ENCODE data around the gene KRT23.

Gene KRT23

DNA sequence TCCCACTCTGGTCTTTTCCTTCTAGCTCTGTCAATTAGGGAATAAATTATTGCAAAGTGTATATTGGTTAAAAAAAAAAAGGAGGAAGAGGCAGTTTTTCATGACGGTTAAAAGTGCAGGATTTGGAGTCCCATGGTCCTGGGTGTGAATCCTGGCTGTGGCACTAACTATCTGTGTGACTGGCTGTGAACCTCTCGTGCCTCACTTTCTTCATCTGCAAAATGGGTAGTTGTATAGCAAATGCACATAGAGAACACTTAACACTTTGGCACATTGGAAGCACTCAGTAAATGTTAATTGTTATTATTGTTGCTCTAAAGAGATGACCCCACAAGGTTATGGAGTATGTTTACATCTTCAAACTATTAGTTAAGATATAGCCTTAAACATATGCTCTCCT lies 10.5 kb upstream of the KRT23 start:
- H2AFZ ChIP-seq: no peak overlapping the region
- no peak overlapping the region for H3K27ac ChIP-seq
- no peaks in the 10 kb centered on the region for H3K9me3 ChIP-seq (ENCODE audit: control insufficient read depth, low read length)

DNA sequence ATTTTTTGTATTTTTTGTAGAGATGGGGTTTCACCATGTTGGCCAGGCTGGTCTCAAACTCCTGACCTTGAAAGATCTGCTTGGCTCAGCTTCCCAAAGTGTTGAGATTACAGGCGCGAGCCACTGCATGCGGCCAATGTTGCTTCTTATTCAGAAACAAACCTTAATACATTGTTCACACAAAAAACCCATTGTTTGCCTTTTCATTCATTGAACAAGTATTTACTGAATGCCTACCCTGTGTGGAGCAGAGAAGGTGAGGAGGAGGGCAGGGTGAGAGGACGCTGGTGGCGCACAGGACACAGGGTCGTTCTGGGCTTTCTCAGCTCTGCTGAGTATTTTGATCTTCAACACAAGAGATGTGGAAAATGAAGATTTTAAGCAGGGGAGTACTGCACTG lies 8.0 kb upstream of the KRT23 start:
- Histone ChIP-seq H3K9me3 (ENCODE audit: control insufficient read depth, low read length) (no peaks in the 10 kb centered on the region), H3K36me3 (ENCODE audit: control insufficient read depth, insufficient read depth, low read length) (no peaks in the 10 kb centered on the region), H2AFZ (no peak overlapping the region), H3K79me2 (no peaks in the 10 kb centered on the region), H3K27ac (no peak overlapping the region), H3K4me3 (ENCODE audit: low read depth, low read length) (no peak overlapping the region), H3K4me2 (ENCODE audit: low read length) (no peak overlapping the region), H3K9ac (no peak overlapping the region), H3K4me1 (no peaks in the 10 kb centered on the region), H3K27me3 (ENCODE audit: control insufficient read depth, insufficient read depth, low read length) (no peaks in the 10 kb centered on the region)
- TF ChIP-seq, protein P1, sequence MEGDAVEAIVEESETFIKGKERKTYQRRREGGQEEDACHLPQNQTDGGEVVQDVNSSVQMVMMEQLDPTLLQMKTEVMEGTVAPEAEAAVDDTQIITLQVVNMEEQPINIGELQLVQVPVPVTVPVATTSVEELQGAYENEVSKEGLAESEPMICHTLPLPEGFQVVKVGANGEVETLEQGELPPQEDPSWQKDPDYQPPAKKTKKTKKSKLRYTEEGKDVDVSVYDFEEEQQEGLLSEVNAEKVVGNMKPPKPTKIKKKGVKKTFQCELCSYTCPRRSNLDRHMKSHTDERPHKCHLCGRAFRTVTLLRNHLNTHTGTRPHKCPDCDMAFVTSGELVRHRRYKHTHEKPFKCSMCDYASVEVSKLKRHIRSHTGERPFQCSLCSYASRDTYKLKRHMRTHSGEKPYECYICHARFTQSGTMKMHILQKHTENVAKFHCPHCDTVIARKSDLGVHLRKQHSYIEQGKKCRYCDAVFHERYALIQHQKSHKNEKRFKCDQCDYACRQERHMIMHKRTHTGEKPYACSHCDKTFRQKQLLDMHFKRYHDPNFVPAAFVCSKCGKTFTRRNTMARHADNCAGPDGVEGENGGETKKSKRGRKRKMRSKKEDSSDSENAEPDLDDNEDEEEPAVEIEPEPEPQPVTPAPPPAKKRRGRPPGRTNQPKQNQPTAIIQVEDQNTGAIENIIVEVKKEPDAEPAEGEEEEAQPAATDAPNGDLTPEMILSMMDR (IDR thresholded peaks at IDR 0.05): no peak

More for the DNA sequence above, 10.5 kb upstream of the KRT23 start:
- TF ChIP-seq, protein P1 (IDR thresholded peaks at IDR 0.05): no peak
- Histone ChIP-seq H3K4me2 (ENCODE audit: low read length) (no peak overlapping the region), H3K4me1 (no peaks in the 10 kb centered on the region), H3K36me3 (ENCODE audit: control insufficient read depth, insufficient read depth, low read length) (no peaks in the 10 kb centered on the region), H3K4me3 (ENCODE audit: low read depth, low read length) (no peak overlapping the region), H3K9ac (no peak overlapping the region), H3K79me2 (no peaks in the 10 kb centered on the region), H3K27me3 (ENCODE audit: control insufficient read depth, insufficient read depth, low read length) (no peaks in the 10 kb centered on the region)

DNA sequence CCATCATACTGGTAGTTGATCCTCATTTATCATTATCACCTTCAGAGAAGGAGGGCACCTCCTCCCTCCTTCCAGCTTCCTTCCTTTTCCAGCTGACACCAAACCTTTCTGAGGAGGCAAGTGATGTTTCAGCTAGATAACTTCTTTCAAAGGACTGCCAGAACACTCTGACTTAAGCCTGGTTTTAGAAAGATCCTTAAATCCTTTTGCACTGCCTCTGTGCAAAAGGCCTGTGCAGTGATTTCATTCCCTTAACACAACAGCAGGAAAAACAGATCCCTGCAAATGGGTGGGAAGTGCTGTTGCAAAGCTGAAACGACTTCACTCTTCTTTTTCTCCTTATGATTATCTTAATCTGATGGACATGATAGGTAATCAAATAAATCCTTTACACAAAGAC lies 7.1 kb upstream of the KRT23 start:
- no peak overlapping the region for H3K9ac ChIP-seq
- no peak overlapping the region for H2AFZ ChIP-seq
- no peaks in the 10 kb centered on the region for H3K4me1 ChIP-seq
- H3K79me2 ChIP-seq: no peaks in the 10 kb centered on the region
- H3K27ac ChIP-seq: no peak overlapping the region
- no peak overlapping the region for H3K4me3 ChIP-seq (ENCODE audit: low read depth, low read length)
- H3K36me3 ChIP-seq (ENCODE audit: control insufficient read depth, insufficient read depth, low read length): no peaks in the 10 kb centered on the region
- no peak overlapping the region for H3K4me2 ChIP-seq (ENCODE audit: low read length)
- TF ChIP-seq, protein P1 (IDR thresholded peaks at IDR 0.05): no peak
- H3K9me3 ChIP-seq (ENCODE audit: control insufficient read depth, low read length): no peaks in the 10 kb centered on the region
- H3K27me3 ChIP-seq (ENCODE audit: control insufficient read depth, insufficient read depth, low read length): no peaks in the 10 kb centered on the region

DNA sequence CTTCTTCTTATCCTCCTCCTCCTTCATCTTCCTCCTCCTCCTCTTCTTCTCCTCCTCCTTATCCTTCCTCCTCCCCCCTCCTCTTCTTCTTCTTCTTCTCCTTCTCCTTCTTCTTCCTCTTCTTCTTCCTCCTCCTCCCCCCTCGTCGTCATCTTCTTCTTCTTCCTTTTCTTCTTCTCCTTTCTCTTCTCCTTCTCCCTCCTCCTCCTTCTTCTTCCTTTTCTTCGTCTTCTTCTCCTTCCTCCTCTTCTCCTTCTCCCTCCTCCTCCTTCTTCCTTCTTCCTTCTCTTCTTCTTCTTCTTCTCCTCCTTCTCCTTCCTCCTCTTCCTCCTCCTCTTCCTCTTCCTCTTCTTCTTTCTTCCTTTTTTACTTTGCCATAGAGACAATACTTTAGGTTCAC lies 5.1 kb upstream of the KRT23 start:
- TF ChIP-seq, protein P1 (IDR thresholded peaks at IDR 0.05): no peak
- Histone ChIP-seq H3K9ac (no peak overlapping the region), H3K27me3 (ENCODE audit: control insufficient read depth, insufficient read depth, low read length) (no peaks in the 10 kb centered on the region), H3K4me1 (no peaks in the 10 kb centered on the region), H2AFZ (no peak overlapping the region), H3K27ac (no peak overlapping the region), H3K79me2 (no peaks in the 10 kb centered on the region), H3K36me3 (ENCODE audit: control insufficient read depth, insufficient read depth, low read length) (no peaks in the 10 kb centered on the region), H3K4me2 (ENCODE audit: low read length) (no peak overlapping the region), H3K9me3 (ENCODE audit: control insufficient read depth, low read length) (no peaks in the 10 kb centered on the region), H3K4me3 (ENCODE audit: low read depth, low read length) (no peak overlapping the region)

DNA sequence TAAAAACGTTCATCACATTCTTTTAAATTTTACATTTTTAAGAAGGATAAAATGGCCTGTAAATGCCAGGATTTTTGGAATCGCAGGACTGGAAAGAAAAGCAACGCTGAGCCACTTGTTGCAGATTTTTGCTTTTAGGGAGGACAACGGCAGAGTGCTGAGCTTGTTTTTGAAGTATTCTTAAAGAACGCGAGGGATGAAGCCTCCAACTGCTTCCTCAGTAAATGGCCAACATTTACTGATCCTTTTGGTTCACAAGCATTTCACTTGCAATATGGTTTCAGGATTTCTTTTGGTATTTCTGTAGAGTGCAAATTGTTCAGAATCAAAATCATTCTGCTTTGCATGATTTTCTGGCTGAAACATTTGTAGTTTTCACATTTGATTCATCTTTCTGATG lies 2.8 kb upstream of the KRT23 start:
- no peaks in the 10 kb centered on the region for H3K4me1 ChIP-seq

More for the DNA sequence above, 2.8 kb upstream of the KRT23 start:
- no peak overlapping the region for H3K4me2 ChIP-seq (ENCODE audit: low read length)
- no peak overlapping the region for H3K9ac ChIP-seq
- no peak overlapping the region for H2AFZ ChIP-seq
- no peaks in the 10 kb centered on the region for H3K79me2 ChIP-seq
- H3K9me3 ChIP-seq (ENCODE audit: control insufficient read depth, low read length): no peaks in the 10 kb centered on the region
- H3K36me3 ChIP-seq (ENCODE audit: control insufficient read depth, insufficient read depth, low read length): no peaks in the 10 kb centered on the region
- no peak overlapping the region for H3K4me3 ChIP-seq (ENCODE audit: low read depth, low read length)
- H3K27me3 ChIP-seq (ENCODE audit: control insufficient read depth, insufficient read depth, low read length): no peaks in the 10 kb centered on the region
- TF ChIP-seq, protein P1 (IDR thresholded peaks at IDR 0.05): no peak
- H3K27ac ChIP-seq: no peak overlapping the region

Measured in parathyroid adenoma (tissue), 2 donors.